ENCODE measurements around the gene LIN52.

LIN52 gene

DNA sequence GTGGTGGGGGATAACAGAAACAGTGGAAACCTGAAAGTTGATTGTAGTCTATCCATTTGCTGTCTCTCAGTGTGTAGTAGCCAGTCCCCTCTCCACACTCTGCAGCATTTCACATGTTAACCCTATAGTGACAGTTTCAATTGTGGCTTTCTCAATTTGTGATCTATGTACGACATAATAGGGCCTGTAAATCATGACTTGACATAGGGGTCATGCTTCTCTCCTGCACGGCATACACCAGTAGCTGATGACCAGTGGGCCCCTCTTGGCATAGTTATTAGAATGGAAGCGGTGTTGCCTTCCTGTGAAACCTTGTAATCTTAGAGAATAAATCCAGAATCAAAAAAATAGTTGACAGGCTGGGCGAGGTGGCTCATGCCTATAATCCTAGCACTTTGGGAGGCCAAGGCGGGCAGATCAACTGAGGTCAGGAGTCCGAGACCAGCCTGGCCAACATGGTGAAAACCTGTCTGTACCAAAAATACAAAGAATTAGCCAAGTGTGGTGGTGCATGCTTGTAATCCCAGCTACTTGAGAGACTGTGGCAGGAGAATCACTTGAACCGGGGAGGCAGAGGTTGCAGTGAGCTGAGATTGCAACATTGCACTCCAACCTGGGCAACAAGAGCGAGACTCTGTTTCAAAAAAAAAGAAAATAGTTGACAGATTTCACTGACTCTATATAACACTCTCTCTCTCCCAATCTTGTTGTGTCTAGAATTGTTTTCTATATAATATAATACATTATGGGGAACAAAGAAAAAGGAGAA, 109.9 kb downstream of the LIN52 start:
- DNase-seq (ENCODE audit: low read depth), result no peak

DNA sequence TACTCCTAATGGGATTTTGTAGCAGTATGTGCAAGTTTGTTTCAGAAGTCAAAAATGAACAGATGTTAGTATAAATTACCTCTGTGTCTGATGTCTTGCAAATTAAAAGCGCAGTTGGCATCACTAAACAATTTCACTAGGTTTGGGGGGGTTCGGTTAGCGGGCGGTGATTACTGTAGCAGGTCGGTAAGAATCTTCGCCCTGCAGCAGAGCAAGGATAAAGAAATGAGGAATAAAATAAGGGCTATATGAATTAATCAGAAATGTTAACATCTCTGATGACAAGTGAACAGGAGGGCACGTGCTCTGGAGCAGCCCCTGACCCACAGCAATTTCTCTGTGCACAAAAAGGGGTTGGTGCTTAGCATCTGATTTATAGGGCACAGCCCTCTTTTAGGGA, 110.9 kb downstream of the LIN52 start:
- no peak for DNase-seq (ENCODE audit: low read depth)

DNA sequence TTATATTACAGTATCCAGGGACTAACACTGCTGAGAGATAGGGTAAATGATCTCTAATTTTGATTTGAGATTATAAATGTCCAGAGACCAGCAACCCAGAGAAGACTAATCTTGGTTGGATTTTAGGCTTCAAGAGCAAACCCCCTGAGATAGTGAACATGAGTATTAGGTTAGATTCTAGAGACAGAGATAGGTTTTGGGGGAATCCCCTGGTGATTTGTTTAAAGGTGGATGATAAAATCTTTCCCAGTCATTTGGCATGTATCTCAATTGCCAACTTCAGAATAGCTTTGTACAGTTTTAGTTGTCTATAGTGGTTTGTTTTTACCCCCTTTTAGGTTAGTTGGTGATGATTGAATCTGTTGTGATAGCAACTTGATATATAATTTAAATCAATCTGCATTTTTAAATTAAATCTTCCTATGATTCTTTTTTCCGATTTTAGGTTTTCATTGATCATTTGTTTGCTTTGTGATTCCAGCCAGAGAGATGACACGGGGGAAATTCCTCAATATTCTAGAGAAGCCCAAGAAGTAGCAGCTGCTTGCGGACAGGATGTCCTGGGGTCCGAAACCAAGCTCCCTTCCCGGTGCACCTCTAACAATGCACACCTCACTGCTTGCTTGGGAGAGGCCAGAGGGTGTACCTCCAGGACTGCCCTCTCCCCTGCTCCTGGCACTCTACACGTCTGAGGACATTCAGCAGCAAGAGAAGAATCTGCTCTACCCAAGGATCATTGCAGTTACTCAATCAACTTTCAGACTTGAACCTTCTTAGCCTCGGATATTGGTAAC, 113.9 kb downstream of the LIN52 start:
- DNase-seq (ENCODE audit: low read depth), result no peak

- no peak for DNase-seq (ENCODE audit: low read depth)
Measured at GRCh38 chr14:74202113-74202512, 117.4 kb downstream of the LIN52 start.

DNA sequence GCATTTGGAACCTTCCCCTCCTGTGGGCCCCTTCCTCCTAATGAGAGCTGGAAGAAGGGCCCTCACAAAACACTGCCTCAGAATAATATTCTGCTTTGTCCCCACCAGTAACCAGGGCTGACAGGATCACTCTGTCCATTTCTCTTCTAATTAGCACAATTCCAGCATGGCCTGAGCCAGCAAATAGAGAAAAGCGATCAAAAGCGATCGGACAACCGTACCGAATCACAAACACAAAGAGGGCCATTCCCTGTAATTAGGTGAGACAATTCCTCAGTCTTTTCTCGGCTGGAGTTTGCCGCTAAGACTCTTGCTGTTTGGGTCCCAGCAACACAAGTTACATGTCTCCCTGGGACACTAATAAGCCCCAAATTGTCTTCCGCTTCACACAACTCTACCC, 118.9 kb downstream of the LIN52 start:
- no peak for DNase-seq (ENCODE audit: low read depth)

DNA sequence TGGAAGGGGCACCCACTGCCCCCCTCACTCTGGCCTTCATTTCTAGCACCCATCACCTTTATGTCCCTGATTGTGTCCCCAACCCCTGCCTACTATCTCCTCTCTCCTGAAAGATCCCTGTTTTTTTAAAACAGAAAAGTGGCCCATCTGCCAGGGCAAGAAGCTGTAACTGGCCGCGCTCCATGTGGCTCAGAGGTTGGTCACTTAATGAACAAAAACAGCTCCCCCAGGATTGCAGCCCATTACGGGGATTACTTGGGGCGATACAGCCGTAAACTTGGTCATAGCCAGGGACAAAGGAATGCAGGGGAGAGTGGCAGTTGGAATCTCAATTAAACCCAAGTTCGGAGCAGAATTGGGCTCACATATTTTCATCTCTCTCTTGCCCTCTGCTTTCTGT, 119.7 kb downstream of the LIN52 start:
- DNase-seq (ENCODE audit: low read depth), result no peak

GRCh38 chr14:74205882-74206281, 121.1 kb downstream of the LIN52 start:
- DNase-seq (ENCODE audit: low read depth), result no peak

DNA sequence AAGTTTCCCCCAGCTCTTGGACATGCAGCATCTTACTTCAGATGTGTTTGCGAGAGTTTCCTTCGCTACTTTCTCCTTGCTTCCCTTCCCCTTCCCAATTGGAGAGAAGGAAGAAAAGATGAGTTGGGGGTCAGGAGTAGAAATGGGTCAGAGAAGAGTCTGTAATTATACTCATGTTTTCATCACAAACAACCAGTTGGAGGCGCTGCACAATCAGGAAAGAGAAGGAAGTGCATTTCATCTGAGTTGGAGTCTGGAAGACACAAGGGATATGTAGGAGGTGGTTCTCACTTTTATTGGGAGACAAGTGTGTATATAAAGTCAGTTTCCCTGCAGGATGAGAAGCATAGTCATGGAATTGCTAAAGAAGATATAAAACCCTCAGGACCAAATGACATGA, 123.2 kb downstream of the LIN52 start:
- peak; percentile 4 for DNase-seq (ENCODE audit: low read depth)

- no peak for DNase-seq (ENCODE audit: low read depth)
Measured at GRCh38 chr14:74208642-74209041, 123.9 kb downstream of the LIN52 start.

- no peak for DNase-seq (ENCODE audit: low read depth)
Measured at GRCh38 chr14:74211945-74212580, 127.3 kb downstream of the LIN52 start.

- no peak for DNase-seq (ENCODE audit: low read depth)
Measured at GRCh38 chr14:74213907-74214803, 129.4 kb downstream of the LIN52 start.

DNA sequence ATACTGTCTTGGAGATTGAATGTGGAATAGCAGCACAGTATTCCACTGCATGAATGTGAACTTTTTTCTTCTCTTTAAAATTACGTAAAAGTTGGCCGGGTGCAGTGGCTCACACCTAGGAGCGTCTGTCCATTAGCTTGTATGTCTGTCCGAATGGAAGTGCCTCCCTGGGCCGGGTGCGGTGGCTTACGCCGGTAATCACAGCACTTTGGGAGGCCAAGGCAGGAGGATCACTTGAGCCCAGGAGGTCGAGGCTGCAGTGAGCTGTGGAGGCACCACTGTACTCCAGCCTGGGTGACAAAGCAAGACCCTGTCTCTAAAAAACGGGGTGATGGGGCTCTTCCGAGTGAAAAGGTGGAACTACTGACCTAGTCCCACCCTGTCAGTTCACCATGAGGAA, 131.9 kb downstream of the LIN52 start:
- no peak for DNase-seq (ENCODE audit: low read depth)

GRCh38 chr14:74217672-74218448, 133.1 kb downstream of the LIN52 start:
- DNase-seq (ENCODE audit: low read depth), result peak; percentile 54

- no peak for DNase-seq (ENCODE audit: low read depth)
Measured at GRCh38 chr14:74218462-74218861, 133.7 kb downstream of the LIN52 start.

DNA sequence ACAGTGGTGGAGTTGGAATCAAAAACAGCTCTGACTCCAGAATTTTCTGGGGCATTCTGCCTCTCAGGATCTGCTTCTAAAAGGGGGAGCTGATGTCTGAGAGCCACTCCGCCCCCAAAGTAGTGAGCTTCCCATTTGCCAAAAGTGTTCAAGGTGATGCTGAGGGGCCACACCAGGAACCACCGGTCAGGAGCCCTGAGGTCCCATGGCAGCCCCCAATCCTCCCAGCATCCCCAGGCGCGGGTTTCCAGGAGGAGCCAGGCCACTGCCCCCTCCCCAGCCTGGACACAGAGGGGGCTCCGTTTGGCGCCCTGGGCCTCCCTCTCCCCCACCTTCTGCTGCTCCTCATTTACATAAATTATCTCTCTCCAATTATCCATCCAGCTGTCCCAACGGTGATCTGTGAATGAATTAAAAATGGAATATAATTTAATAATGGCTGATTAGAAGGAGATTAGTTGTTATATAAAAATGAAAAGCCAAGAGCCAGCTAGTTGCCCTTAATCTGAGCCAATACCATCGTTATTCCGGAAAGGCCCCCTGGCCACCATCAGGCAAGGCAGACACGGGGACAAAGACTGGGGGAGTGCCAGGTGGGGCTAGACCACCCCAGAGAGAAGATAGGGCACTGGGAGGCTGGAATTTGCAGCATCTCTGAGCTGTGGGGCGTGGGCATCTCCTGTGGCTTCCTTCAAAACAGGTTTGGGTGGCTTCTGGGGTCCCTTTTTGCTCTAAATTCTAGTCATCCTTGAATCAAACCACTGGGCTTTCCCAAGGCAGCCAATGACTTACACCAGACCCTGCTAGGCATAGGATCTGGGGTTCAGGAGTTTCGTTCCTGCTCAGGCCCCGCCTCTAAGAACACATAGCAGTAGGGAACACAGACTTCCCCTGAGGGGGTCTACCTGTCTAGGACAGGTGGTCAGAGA, 134.8 kb downstream of the LIN52 start:
- no peak for DNase-seq (ENCODE audit: low read depth)

- DNase-seq (ENCODE audit: low read depth), result no peak
Measured at GRCh38 chr14:74220991-74221390, 136.2 kb downstream of the LIN52 start.

GRCh38 chr14:74221741-74222140, 137.0 kb downstream of the LIN52 start:
- no peak for DNase-seq (ENCODE audit: low read depth)

GRCh38 chr14:74223016-74223415, 138.3 kb downstream of the LIN52 start:
- no peak for DNase-seq (ENCODE audit: low read depth)

DNA sequence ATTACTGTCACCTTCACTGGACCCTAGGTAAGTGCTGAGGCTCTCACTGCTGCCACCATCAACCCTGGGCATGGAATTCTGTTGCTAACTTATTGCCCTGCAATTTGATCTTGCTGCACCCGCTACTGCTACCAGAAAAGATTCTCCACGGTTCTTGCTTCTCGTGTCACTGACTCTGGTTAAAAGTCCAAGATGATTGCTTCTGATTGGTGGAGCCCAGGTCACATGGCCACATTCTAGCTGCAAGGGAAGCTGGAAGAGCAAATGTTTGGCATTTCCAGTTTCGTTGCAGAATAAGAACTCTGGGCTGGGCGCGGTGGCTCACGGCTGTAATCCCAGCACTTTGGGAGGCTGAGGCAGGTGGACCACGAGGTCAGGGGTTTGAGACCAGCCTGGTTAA, 147.0 kb downstream of the LIN52 start:
- no peak for DNase-seq (ENCODE audit: low read depth)

- no peak for DNase-seq (ENCODE audit: low read depth)
Measured at GRCh38 chr14:74235017-74235416, 150.3 kb downstream of the LIN52 start.
